K562 (cell line): ENCODE measurements around the gene DGCR2. TPM values are rescaled to one million over a fixed set of nuclear protein-coding genes. Genes with fewer than 3 reads are reported as not detected.
"Not testable (repeated sequence)": the region's sequence is repeated elsewhere in the genome, so short reads cannot be mapped to it uniquely, and the experiment has no call there.

Source experiments
- ATAC-seq: fragments of 200-7000 bp; cut with Tn5 transposase; 3 replicates; pipeline ENCODE4 v1.9.1; 2020; ENCODE audit warnings: moderate library complexity
- BruUV-seq: library from RNA; stranded (reverse); fragments of 400-500 nt; replicated peaks from 2 replicates; lab custom pipeline; 2021; lab: Mats Ljungman, UMichigan
- CTCF ChIA-PET: fragments of 300-600 bp; formaldehyde crosslinking; extraction: SDS; loops from one replicate; lab custom pipeline; 2021; ENCODE audit warnings: low intra/inter-chr PET ratio; lab: Yijun Ruan, JAX
- POLR2A ChIA-PET: fragments of 300-600, 350-650 bp; sonication (Branson Sonifier 250); formaldehyde crosslinking; extraction: SDS; loops from one replicate; lab custom pipeline; 2021; ENCODE audit warnings: antibody characterized with exemption, inconsistent platforms; lab: Yijun Ruan, JAX
- DNase-seq, 4 experiments: peaks; one replicate each; pipeline versions ENCODE4 v3.0.0 to v3.0.0-alpha.2; 2011 to 2018; ENCODE audit warnings: low spot score in 3 of 4, mixed read lengths in 3 of 4; ENCODE audit errors: extremely low read depth in 1 of 4
- FAIRE-seq: peaks from 2 replicates; lab custom pipeline; 2011; peaks lifted over from hg19 to GRCh38; lab: Jason Lieb, UNC
- H2AFZ ChIP-seq: 2 replicates; pipeline ENCODE4 v1.6.0; 2011; ENCODE audit warnings: low read depth, low read length, control low read depth, inconsistent platforms
- H3K27ac ChIP-seq: fragments of 200-600 bp; 3 replicates; pipeline ENCODE4 v1.8.0; 2011; ENCODE audit warnings: low read depth, mild to moderate bottlenecking, control low read depth, inconsistent platforms, low read length, moderate library complexity, mixed read lengths; ENCODE audit errors: extremely low read depth
- H3K27me3 ChIP-seq, 2 experiments: fragments of 300-600 bp in 1 of 2; 2 replicates in 1 of 2; 3 replicates in 1 of 2; pipeline versions ENCODE4 v1.6.0 to v1.8.0; 2011; ENCODE audit warnings: inconsistent platforms in 2 of 2, low read length in 2 of 2, mild to moderate bottlenecking in 1 of 2, mixed read lengths in 1 of 2, moderate library complexity in 1 of 2; ENCODE audit not compliant: control insufficient read depth in 2 of 2, insufficient read depth in 2 of 2
- H3K36me3 ChIP-seq: fragments of 300-600 bp; 3 replicates; pipeline ENCODE4 v1.8.0; 2011; ENCODE audit warnings: mild to moderate bottlenecking, low read length, inconsistent platforms; ENCODE audit not compliant: control insufficient read depth, insufficient read depth
- H3K4me1 ChIP-seq, 2 experiments: fragments of 200-600 bp in 1 of 2; replicated peaks in 1 of 2; 2 replicates in 1 of 2; 3 replicates in 1 of 2; pipeline versions ENCODE4 v1.5.1 to v1.8.0; 2011; ENCODE audit warnings: inconsistent platforms in 2 of 2, low read length in 2 of 2, mild to moderate bottlenecking in 1 of 2, mixed read lengths in 1 of 2, moderate library complexity in 1 of 2; ENCODE audit not compliant: control insufficient read depth in 2 of 2, insufficient read depth in 2 of 2
- H3K4me2 ChIP-seq: 2 replicates; pipeline ENCODE4 v1.6.1; 2011; ENCODE audit warnings: low read length, control low read depth, inconsistent platforms, mixed read lengths; ENCODE audit not compliant: insufficient read depth
- H3K4me3 ChIP-seq: fragments of 200-600 bp; sonication (generic), shearing (Covaris generic); 2 replicates; pipeline ENCODE4 v1.5.1; 2016; ENCODE audit warnings: control low read depth, inconsistent platforms
- H3K79me2 ChIP-seq: fragments of 200-600 bp; 3 replicates; pipeline ENCODE4 v1.8.0; 2011; ENCODE audit warnings: low read length, inconsistent platforms; ENCODE audit not compliant: control insufficient read depth, insufficient read depth
- H3K9ac ChIP-seq, 2 experiments: 2 replicates each; pipeline versions ENCODE4 v1.6.0 to v1.6.1; 2011; ENCODE audit warnings: low read depth in 2 of 2, low read length in 2 of 2, control low read depth in 1 of 2, inconsistent platforms in 1 of 2, mild to moderate bottlenecking in 1 of 2, mixed read lengths in 1 of 2; ENCODE audit not compliant: insufficient read depth in 1 of 2
- H3K9me1 ChIP-seq: one replicate; pipeline ENCODE4 v1.6.0; 2011; ENCODE audit warnings: inconsistent platforms, mild to moderate bottlenecking, low read length, moderate library complexity; ENCODE audit not compliant: control insufficient read depth, insufficient read depth
- H3K9me3 ChIP-seq: replicated peaks from 2 replicates; pipeline ENCODE4 v1.5.1; 2011; ENCODE audit warnings: low read depth, low read length, inconsistent platforms; ENCODE audit not compliant: control insufficient read depth, insufficient read depth
- H4K20me1 ChIP-seq: replicated peaks from 2 replicates; pipeline ENCODE4 v1.6.1; 2011; ENCODE audit warnings: low read length, inconsistent platforms, mixed read lengths; ENCODE audit not compliant: control insufficient read depth, insufficient read depth
- POLR2G ChIP-seq: fragments of 200-400 bp; formaldehyde crosslinking; IDR thresholded peaks from 2 replicates; pipeline ENCODE4 v1.6.1; 2017; ENCODE audit warnings: low read depth, mild to moderate bottlenecking, antibody characterized with exemption, low read length, moderate library complexity
- ZBTB1 ChIP-seq: sonication (generic); formaldehyde crosslinking; IDR thresholded peaks from 2 replicates; pipeline ENCODE4 v1.8.1; 2023; ENCODE audit warnings: missing genetic modification reagents, low read depth, mild to moderate bottlenecking, borderline replicate concordance
- WGBS: fragments of 100-300 bp; shearing (Covaris generic); methylation state at CpG from one replicate; pipeline ENCODE4 v1.1.6; 2016; ENCODE audit warnings: low coverage, mixed read lengths; ENCODE audit not compliant: insufficient coverage; ENCODE audit errors: missing lambda C conversion rate; 5-methylcytosine and 5-hydroxymethylcytosine counted together
- in situ Hi-C: fragments of 300-500 bp; cut with MboI; formaldehyde crosslinking; loops from 4 replicates; pipeline ENCODE4 v1.15.0; 2018; ENCODE audit warnings: inconsistent platforms, mixed read lengths
- intact Hi-C: fragments of 100-400 bp; cut with micrococcal nuclease; formaldehyde crosslinking; loops from 2 replicates; pipeline ENCODE4 v1.14.2; 2022
- polyA plus RNA-seq, 8 experiments: library from polyadenylated mRNA; depleted of rRNA in 4 of 8; stranded (reverse) in 5 of 8; unstranded in 3 of 8; fragments of >200 nt; fragmentation: Nextera tagmentation in 2 of 8; fragmentation: Illumina TruSeq in 1 of 8; extraction: Ambion mirVana in 2 of 8; extraction: Trizol in 1 of 8; gene quantifications; 2 replicates each; pipeline versions ENCODE4 v1.2.1 to v1.2.3, GENCODE V29; 2011 to 2014; ENCODE audit warnings: inconsistent platforms in 1 of 8, missing spikeins in 1 of 8
- total RNA-seq, 7 experiments: library from RNA; depleted of rRNA in 6 of 7; stranded (reverse); fragments of >200 nt in 6 of 7; fragmentation: Illumina TruSeq in 2 of 7; extraction: Trizol in 2 of 7; gene quantifications; 2 replicates each; pipeline versions ENCODE4 v1.2.1 to v1.2.3, GENCODE V29; 2011 to 2021; ENCODE audit warnings: low replicate concordance in 1 of 7
- TF ChIP-seq, protein P1 (sequence below): sonication (generic); formaldehyde crosslinking; IDR thresholded peaks from 2 replicates; pipeline ENCODE4 v1.8.0; 2022; ENCODE audit warnings: mild to moderate bottlenecking, missing genetic modification reagents

Gene DGCR2
- total and polyA plus RNA-seq, 9 of the 15 experiments (the other 6 are each of a cell fraction or from before 2014, with no cell fraction given), result 0.69 to 101 (median 56.4) TPM

- WGBS, result 14% methylated on average over 24 of the region's 31 CpGs
- POLR2A ChIA-PET, result interaction anchor here (0.6 kb wide), 1 partner anchor 84 kb away, joined by 3 read pairs; no protein-coding TSS in a partner anchor
- peaks cover 35% of the 10 kb centered on the region for H4K20me1 ChIP-seq
- BruUV-seq, H2AFZ ChIP-seq, H3K36me3 ChIP-seq, ATAC-seq, H3K4me2 ChIP-seq, FAIRE-seq, H3K9ac ChIP-seq, H3K9me3 ChIP-seq, H3K27ac ChIP-seq, H3K4me3 ChIP-seq, DNase-seq, H3K79me2 ChIP-seq: not testable (repeated sequence)
- H3K27me3 ChIP-seq, result peaks cover 27 to 57% of the 10 kb centered on the region in 2 experiments; a peak in 4 of 5 replicates
- TF ChIP-seq ZBTB1 (0 out of 2 replicates have a peak, but pooled peaks have one; percentile 13), POLR2G (0 out of 2 replicates have a peak, but pooled peaks have one; percentile 37)
- TF ChIP-seq, protein P1, sequence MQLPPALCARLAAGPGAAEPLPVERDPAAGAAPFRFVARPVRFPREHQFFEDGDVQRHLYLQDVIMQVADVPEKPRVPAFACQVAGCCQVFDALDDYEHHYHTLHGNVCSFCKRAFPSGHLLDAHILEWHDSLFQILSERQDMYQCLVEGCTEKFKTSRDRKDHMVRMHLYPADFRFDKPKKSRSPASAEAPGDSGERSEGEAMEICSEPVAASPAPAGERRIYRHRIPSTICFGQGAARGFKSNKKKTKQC (CRISPR knock-in tag), result 0 out of 2 replicates have a peak, but pooled peaks have one; percentile 32
- in situ Hi-C loops (loop anchor here (5.0 kb wide), 1 partner anchor 395 kb away; no protein-coding TSS in a partner anchor), intact Hi-C loops (loop anchor here (10.0 kb wide), 1 partner anchor 263 kb away; the partner anchor contains the start of gene CLTCL1)
- CTCF ChIA-PET, result interaction anchor here (0.6 kb wide), 1 partner anchor 822 kb away, joined by 3 read pairs; the partner anchor contains the start of genes GNB1L and RTL10
- peaks cover 12% of the 10 kb centered on the region for H3K9me1 ChIP-seq
- H3K4me1 ChIP-seq, result peaks cover 0 to 30% of the 10 kb centered on the region in 2 experiments; a peak in 2 of 5 replicates
Measured at GRCh38 chr22:19032156-19032785, 89.9 kb downstream of the DGCR2 start.

DNA sequence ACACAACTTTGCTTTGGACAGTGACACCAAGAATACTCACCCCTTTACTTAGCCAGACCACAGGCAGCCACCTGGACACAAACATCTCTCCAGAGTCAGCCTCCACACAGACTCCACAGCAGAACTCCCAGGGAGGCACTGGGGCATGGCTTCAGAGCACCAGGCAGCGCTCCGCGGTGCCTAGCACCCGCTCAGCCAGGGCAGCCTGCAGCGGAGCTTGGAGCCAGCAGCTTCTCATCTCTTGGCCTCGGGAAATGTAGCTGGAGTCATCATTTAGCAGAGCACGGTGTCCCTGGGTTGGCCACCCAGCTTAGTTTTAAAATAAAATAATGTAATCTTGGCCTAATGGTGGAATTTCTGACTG lies 91.3 kb downstream of the DGCR2 start:
- BruUV-seq, H2AFZ ChIP-seq, H3K9me3 ChIP-seq, H3K9me1 ChIP-seq, H3K4me2 ChIP-seq, H3K9ac ChIP-seq, DNase-seq, CTCF ChIA-PET, H3K4me3 ChIP-seq, FAIRE-seq, H3K27ac ChIP-seq, ATAC-seq, H3K79me2 ChIP-seq, H3K36me3 ChIP-seq: not testable (repeated sequence)
- intact Hi-C loops, result loop anchor here (10.0 kb wide), 1 partner anchor 264 kb away; the partner anchor contains the start of gene CLTCL1
- Histone ChIP-seq H3K27me3 (peaks cover 27 to 58% of the 10 kb centered on the region in 2 experiments; a peak in 4 of 5 replicates), H4K20me1 (peaks cover 21% of the 10 kb centered on the region), H3K4me1 (peaks cover 0 to 22% of the 10 kb centered on the region in 2 experiments; a peak in 2 of 5 replicates)
- in situ Hi-C loops, result loop anchor here (5.0 kb wide), 1 partner anchor 394 kb away; no protein-coding TSS in a partner anchor
- POLR2A ChIA-PET, result interaction anchor here (0.8 kb wide), 1 partner anchor 17 kb away, joined by 3 read pairs; no protein-coding TSS in a partner anchor
- 0% methylated on average over 7 of the region's 7 CpGs for WGBS
